ENCODE results near the gene RAP2A. TPM values are rescaled to one million over a fixed set of nuclear protein-coding genes. Genes with fewer than 3 reads are reported as not detected.

Gene RAP2A
- total and polyA plus RNA-seq, 12 donors: 3.6 to 37.9 (median 22.2) TPM

DNA sequence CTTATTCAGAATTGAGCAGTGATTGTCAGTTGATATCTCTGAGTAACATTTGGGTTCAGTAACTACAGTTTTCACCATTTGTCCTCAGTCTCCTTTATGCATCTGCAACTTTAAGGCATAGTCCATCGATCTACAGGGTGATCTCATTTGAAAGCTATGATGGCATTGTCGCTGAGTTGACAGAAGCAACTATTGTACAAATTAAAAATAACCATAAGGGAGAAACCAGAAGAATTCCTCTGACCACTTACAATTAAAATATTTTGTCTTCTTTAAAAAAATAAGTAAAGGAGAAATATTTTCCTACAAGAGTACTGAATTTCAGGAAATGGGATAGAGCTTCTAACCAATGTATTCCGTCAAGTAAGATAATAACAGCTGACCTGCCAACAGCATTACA, 30.6 kb downstream of the RAP2A start:
- 75 to 79% (median 76%) methylated on average over 3 of the region's 3 CpGs for WGBS, 4 donors

GRCh38 chr13:97466722-97467121, 32.8 kb downstream of the RAP2A start:
- intact Hi-C loops (cut with DNase I): no loop called here
- TF ChIP-seq, protein P1, sequence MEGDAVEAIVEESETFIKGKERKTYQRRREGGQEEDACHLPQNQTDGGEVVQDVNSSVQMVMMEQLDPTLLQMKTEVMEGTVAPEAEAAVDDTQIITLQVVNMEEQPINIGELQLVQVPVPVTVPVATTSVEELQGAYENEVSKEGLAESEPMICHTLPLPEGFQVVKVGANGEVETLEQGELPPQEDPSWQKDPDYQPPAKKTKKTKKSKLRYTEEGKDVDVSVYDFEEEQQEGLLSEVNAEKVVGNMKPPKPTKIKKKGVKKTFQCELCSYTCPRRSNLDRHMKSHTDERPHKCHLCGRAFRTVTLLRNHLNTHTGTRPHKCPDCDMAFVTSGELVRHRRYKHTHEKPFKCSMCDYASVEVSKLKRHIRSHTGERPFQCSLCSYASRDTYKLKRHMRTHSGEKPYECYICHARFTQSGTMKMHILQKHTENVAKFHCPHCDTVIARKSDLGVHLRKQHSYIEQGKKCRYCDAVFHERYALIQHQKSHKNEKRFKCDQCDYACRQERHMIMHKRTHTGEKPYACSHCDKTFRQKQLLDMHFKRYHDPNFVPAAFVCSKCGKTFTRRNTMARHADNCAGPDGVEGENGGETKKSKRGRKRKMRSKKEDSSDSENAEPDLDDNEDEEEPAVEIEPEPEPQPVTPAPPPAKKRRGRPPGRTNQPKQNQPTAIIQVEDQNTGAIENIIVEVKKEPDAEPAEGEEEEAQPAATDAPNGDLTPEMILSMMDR (IDR thresholded peaks at IDR 0.05): no peak
- TF ChIP-seq POLR2A (IDR thresholded peaks at IDR 0.05): no peak
- H3K27me3 ChIP-seq: no peaks in the 10 kb centered on the region
- no peaks in the 10 kb centered on the region for H3K9me3 ChIP-seq (replicated peaks in 1 of 3)
- WGBS, 4 donors: 39 to 52% (median 45%) methylated on average over 3 of the region's 3 CpGs
- H3K27ac ChIP-seq: no peak overlapping the region
- DNase-seq: no peak
- H3K4me3 ChIP-seq: no peak overlapping the region
- peaks cover 0 to 3% of the 10 kb centered on the region in 2 donors for H3K36me3 ChIP-seq (replicated peaks in 1 of 2)
- peaks cover 13 to 21% of the 10 kb centered on the region in 2 donors for H3K4me1 ChIP-seq (replicated peaks in 1 of 2)

More for the DNA sequence above, 30.6 kb downstream of the RAP2A start:
- TF ChIP-seq POLR2A (IDR thresholded peaks at IDR 0.05): no peak
- TF ChIP-seq, protein P1 (IDR thresholded peaks at IDR 0.05): no peak
- H3K27me3 ChIP-seq: no peaks in the 10 kb centered on the region
- peaks cover 13 to 28% of the 10 kb centered on the region in 2 donors for H3K4me1 ChIP-seq (replicated peaks in 1 of 2)
- no peak overlapping the region for H3K4me3 ChIP-seq
- H3K27ac ChIP-seq: no peak overlapping the region
- intact Hi-C loops (cut with DNase I): no loop called here
- H3K36me3 ChIP-seq (replicated peaks in 1 of 2): peaks cover 0 to 3% of the 10 kb centered on the region in 2 donors
- no peaks in the 10 kb centered on the region for H3K9me3 ChIP-seq (replicated peaks in 1 of 3)
- DNase-seq: no peak

GRCh38 chr13:97468331-97468730, 34.4 kb downstream of the RAP2A start:
- intact Hi-C loops (cut with DNase I): no loop called here
- Histone ChIP-seq H3K9me3 (replicated peaks in 1 of 3) (no peaks in the 10 kb centered on the region), H3K4me1 (replicated peaks in 1 of 2) (peaks cover 13 to 21% of the 10 kb centered on the region in 2 donors), H3K4me3 (no peak overlapping the region), H3K27me3 (no peaks in the 10 kb centered on the region), H3K27ac (no peak overlapping the region), H3K36me3 (replicated peaks in 1 of 2) (peaks cover 0 to 3% of the 10 kb centered on the region in 2 donors)
- DNase-seq: peak in 4 of 7 donors; percentile 36 to 62 (median 42)
- TF ChIP-seq, protein P1 (IDR thresholded peaks at IDR 0.05): no peak
- TF ChIP-seq POLR2A (IDR thresholded peaks at IDR 0.05): no peak
- 83 to 93% (median 84%) methylated on average over 3 of the region's 3 CpGs for WGBS, 4 donors

DNA sequence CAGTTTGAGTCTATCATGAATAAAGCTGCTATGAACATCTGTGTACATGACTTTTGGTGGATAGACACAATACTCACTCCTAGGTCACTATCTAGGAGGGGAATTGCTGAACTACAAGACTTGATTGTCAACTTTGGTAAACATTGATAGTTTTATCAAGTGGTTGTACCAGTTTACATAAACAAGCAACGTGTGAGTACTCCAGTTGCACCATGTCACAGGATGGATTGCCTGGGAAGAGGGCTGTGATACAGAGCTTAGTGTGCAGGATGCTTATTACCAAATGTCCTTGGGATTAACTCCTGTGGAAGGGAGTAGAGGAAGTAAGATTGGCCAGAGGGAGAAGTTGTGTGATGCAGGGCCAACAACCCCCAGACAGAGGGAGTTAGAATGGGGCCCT, 37.7 kb downstream of the RAP2A start:
- H3K4me1 ChIP-seq (replicated peaks in 1 of 2): peaks cover 11 to 15% of the 10 kb centered on the region in 2 donors
- no peak overlapping the region for H3K27ac ChIP-seq
- no peak overlapping the region for H3K4me3 ChIP-seq
- H3K27me3 ChIP-seq: no peaks in the 10 kb centered on the region
- 50 to 77% (median 73%) methylated on average over 1 of the region's 1 CpG for WGBS, 4 donors
- TF ChIP-seq POLR2A (IDR thresholded peaks at IDR 0.05): no peak
- TF ChIP-seq, protein P1 (IDR thresholded peaks at IDR 0.05): no peak
- no peaks in the 10 kb centered on the region for H3K36me3 ChIP-seq (replicated peaks in 1 of 2)
- intact Hi-C loops (cut with DNase I): no loop called here
- no peak for DNase-seq
- no peaks in the 10 kb centered on the region for H3K9me3 ChIP-seq (replicated peaks in 1 of 3)

Data from adrenal gland (tissue), 12 donors.